ENCODE measurements around the gene MEGF11.

DNA sequence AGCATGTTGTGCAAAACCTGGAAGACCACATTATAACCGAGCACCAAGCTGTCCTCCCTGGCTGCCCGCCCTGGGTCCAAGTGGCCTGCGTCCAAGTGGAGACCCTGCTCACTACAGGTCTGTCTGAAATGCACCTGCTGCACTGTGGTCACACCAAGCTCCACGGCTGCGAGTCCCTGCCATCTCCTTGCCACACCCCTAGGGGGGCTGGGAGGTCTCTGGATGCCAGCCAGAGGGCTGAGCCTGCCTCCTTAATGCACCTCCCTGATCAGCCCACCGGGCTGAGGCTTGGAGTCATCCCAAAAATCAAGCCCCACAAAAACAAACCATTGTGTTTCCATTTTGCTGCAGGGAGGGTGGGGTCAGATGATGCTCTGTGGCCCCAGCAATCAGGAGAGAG is 187.1 kb downstream of the MEGF11 start:
- TF ChIP-seq POLR2A (IDR thresholded peaks at IDR 0.05): no peak
- TF ChIP-seq, protein P1, sequence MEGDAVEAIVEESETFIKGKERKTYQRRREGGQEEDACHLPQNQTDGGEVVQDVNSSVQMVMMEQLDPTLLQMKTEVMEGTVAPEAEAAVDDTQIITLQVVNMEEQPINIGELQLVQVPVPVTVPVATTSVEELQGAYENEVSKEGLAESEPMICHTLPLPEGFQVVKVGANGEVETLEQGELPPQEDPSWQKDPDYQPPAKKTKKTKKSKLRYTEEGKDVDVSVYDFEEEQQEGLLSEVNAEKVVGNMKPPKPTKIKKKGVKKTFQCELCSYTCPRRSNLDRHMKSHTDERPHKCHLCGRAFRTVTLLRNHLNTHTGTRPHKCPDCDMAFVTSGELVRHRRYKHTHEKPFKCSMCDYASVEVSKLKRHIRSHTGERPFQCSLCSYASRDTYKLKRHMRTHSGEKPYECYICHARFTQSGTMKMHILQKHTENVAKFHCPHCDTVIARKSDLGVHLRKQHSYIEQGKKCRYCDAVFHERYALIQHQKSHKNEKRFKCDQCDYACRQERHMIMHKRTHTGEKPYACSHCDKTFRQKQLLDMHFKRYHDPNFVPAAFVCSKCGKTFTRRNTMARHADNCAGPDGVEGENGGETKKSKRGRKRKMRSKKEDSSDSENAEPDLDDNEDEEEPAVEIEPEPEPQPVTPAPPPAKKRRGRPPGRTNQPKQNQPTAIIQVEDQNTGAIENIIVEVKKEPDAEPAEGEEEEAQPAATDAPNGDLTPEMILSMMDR (IDR thresholded peaks at IDR 0.05): no peak

Data from uterus (tissue), 2 donors.